ENCODE results near the gene ACBD4.

Gene ACBD4

GRCh38 chr17:45090711-45091110, 44.8 kb upstream of the ACBD4 start:
- H3K4me1 ChIP-seq (ENCODE audit: insufficient read depth, low read length, severe bottlenecking), result peaks cover under 1% of the 10 kb centered on the region
- H3K36me3 ChIP-seq (ENCODE audit: insufficient read depth, low read length), result peaks cover 97% of the 10 kb centered on the region
- no peak overlapping the region for H2AFZ ChIP-seq (ENCODE audit: low read length)
- TF ChIP-seq EZH2 (IDR thresholded peaks at IDR 0.05; ENCODE audit: borderline replicate concordance, low read length) (no peak), CTCF (IDR thresholded peaks at IDR 0.05; ENCODE audit: low read length) (no peak)
- H3K4me2 ChIP-seq (ENCODE audit: low read length), result no peak overlapping the region
- H4K20me1 ChIP-seq (ENCODE audit: insufficient read depth, low read length), result no peaks in the 10 kb centered on the region
- no peaks in the 10 kb centered on the region for H3K27me3 ChIP-seq (ENCODE audit: insufficient read depth, low read length)
- H3K9ac ChIP-seq (ENCODE audit: low read length), result no peak overlapping the region
- H3K79me2 ChIP-seq (ENCODE audit: insufficient read depth, low read length), result no peaks in the 10 kb centered on the region
- H3K9me3 ChIP-seq (ENCODE audit: low read length), result no peaks in the 10 kb centered on the region
- no peak overlapping the region for H3K4me3 ChIP-seq (ENCODE audit: low read depth, low read length, poor library complexity, severe bottlenecking)
- no peaks in the 10 kb centered on the region for H3F3A ChIP-seq (ENCODE audit: insufficient read depth, low read length)
- no peaks in the 10 kb centered on the region for H3K9me2 ChIP-seq (ENCODE audit: low read depth, low read length)
- H3K27ac ChIP-seq (ENCODE audit: low read depth, low read length, poor library complexity, severe bottlenecking), result no peak overlapping the region

- H3K9me2 ChIP-seq (ENCODE audit: low read depth, low read length), result no peaks in the 10 kb centered on the region
- H3K27ac ChIP-seq (ENCODE audit: low read depth, low read length, poor library complexity, severe bottlenecking), result no peak overlapping the region
- no peaks in the 10 kb centered on the region for H4K20me1 ChIP-seq (ENCODE audit: insufficient read depth, low read length)
- no peak overlapping the region for H3K4me2 ChIP-seq (ENCODE audit: low read length)
- no peak overlapping the region for H2AFZ ChIP-seq (ENCODE audit: low read length)
- no peaks in the 10 kb centered on the region for H3F3A ChIP-seq (ENCODE audit: insufficient read depth, low read length)
- no peaks in the 10 kb centered on the region for H3K9me3 ChIP-seq (ENCODE audit: low read length)
- H3K27me3 ChIP-seq (ENCODE audit: insufficient read depth, low read length), result no peaks in the 10 kb centered on the region
- no peak for TF ChIP-seq CTCF (IDR thresholded peaks at IDR 0.05; ENCODE audit: low read length)
- no peak for TF ChIP-seq EZH2 (IDR thresholded peaks at IDR 0.05; ENCODE audit: borderline replicate concordance, low read length)
- H3K4me3 ChIP-seq (ENCODE audit: low read depth, low read length, poor library complexity, severe bottlenecking), result no peak overlapping the region
- peaks cover 9% of the 10 kb centered on the region for H3K4me1 ChIP-seq (ENCODE audit: insufficient read depth, low read length, severe bottlenecking)
- H3K36me3 ChIP-seq (ENCODE audit: insufficient read depth, low read length), result peaks cover 97% of the 10 kb centered on the region
- H3K9ac ChIP-seq (ENCODE audit: low read length), result no peak overlapping the region
- no peaks in the 10 kb centered on the region for H3K79me2 ChIP-seq (ENCODE audit: insufficient read depth, low read length)
Measured at GRCh38 chr17:45091778-45092425, 43.6 kb upstream of the ACBD4 start.

GRCh38 chr17:45092911-45093430, 42.5 kb upstream of the ACBD4 start:
- Histone ChIP-seq H4K20me1 (ENCODE audit: insufficient read depth, low read length) (no peaks in the 10 kb centered on the region), H3K9me3 (ENCODE audit: low read length) (no peaks in the 10 kb centered on the region), H3F3A (ENCODE audit: insufficient read depth, low read length) (no peaks in the 10 kb centered on the region), H3K9ac (ENCODE audit: low read length) (no peak overlapping the region), H3K36me3 (ENCODE audit: insufficient read depth, low read length) (peaks cover 97% of the 10 kb centered on the region), H3K9me2 (ENCODE audit: low read depth, low read length) (no peaks in the 10 kb centered on the region), H3K4me1 (ENCODE audit: insufficient read depth, low read length, severe bottlenecking) (peaks cover 10% of the 10 kb centered on the region), H3K4me3 (ENCODE audit: low read depth, low read length, poor library complexity, severe bottlenecking) (no peak overlapping the region), H3K79me2 (ENCODE audit: insufficient read depth, low read length) (no peaks in the 10 kb centered on the region), H3K4me2 (ENCODE audit: low read length) (no peak overlapping the region), H2AFZ (ENCODE audit: low read length) (no peak overlapping the region), H3K27ac (ENCODE audit: low read depth, low read length, poor library complexity, severe bottlenecking) (no peak overlapping the region), H3K27me3 (ENCODE audit: insufficient read depth, low read length) (no peaks in the 10 kb centered on the region)
- TF ChIP-seq EZH2 (IDR thresholded peaks at IDR 0.05; ENCODE audit: borderline replicate concordance, low read length), result no peak
